Thyroid gland (tissue), 4 donors: ENCODE data around the gene OR2T10.

Source experiments
- CTCF ChIP-seq, 6 experiments: fragments of 200-600 bp in 3 of 6; fragments of 450-650 bp in 3 of 6; sonication (generic) in 3 of 6; IDR thresholded peaks; one replicate each; pipeline ENCODE4 v1.5.1; 2016 to 2019; ENCODE audit warnings: antibody characterized with exemption in 6 of 6, mild to moderate bottlenecking in 2 of 6, inconsistent platforms in 1 of 6, moderate library complexity in 1 of 6
- POLR2A ChIP-seq, 2 donors: fragments of 450-650 bp; IDR thresholded peaks; one replicate each; pipeline ENCODE4 v1.6.1; 2017; ENCODE audit warnings: antibody characterized with exemption in 2 of 2, mild to moderate bottlenecking in 2 of 2, moderate library complexity in 1 of 2

- TF ChIP-seq CTCF (IDR thresholded peaks at IDR 0.05) (no peak), POLR2A (IDR thresholded peaks at IDR 0.05) (no peak)
These were observed 20.6 kb upstream of the OR2T10 start for GRCh38 chr1:248618119-248618518.
